WTC11 (cell line): ENCODE measurements around the gene TMC1. TPM values are rescaled to one million over a fixed set of nuclear protein-coding genes. Genes with fewer than 3 reads are reported as not detected.

Experiments used
- ATAC-seq: fragments of 200-7000 bp; cut with Tn5 transposase; 2 replicates; pipeline ENCODE4 v1.10.0; 2021; ENCODE audit warnings: mild to moderate bottlenecking, moderate library complexity
- CTCF ChIA-PET: fragments of 300-600 bp; sonication (Branson Sonifier 250); formaldehyde crosslinking; loops from one replicate; lab custom pipeline; 2021; ENCODE audit warnings: antibody characterized with exemption; lab: Charles Lee
- POLR2A ChIA-PET: fragments of 350-600 bp; sonication (Branson Sonifier 250); formaldehyde crosslinking; loops from one replicate; lab custom pipeline; 2021; ENCODE audit warnings: antibody characterized with exemption; lab: Charles Lee
- DNase-seq: peaks from one replicate; pipeline ENCODE4 v3.0.0; 2021; ENCODE audit warnings: low spot score
- H3K27ac Mint-ChIP-seq: 2 replicates; pipeline ENCODE4 v1.8.0; 2021; ENCODE audit warnings: mixed read lengths
- H3K27me3 Mint-ChIP-seq: 2 replicates; pipeline ENCODE4 v1.8.0; 2021; ENCODE audit warnings: low read depth, mild to moderate bottlenecking, moderate library complexity, mixed read lengths
- H3K36me3 Mint-ChIP-seq: 2 replicates; pipeline ENCODE4 v1.8.0; 2021; ENCODE audit warnings: mixed read lengths
- H3K4me1 Mint-ChIP-seq: 2 replicates; pipeline ENCODE4 v1.8.0; 2022; ENCODE audit warnings: mixed read lengths
- H3K4me3 Mint-ChIP-seq: 2 replicates; pipeline ENCODE4 v1.8.0; 2021; ENCODE audit warnings: mild to moderate bottlenecking, moderate library complexity, mixed read lengths
- H3K9me3 Mint-ChIP-seq: 2 replicates; pipeline ENCODE4 v1.8.0; 2021; ENCODE audit warnings: mixed read lengths
- ARID4B ChIP-seq: sonication (generic); formaldehyde crosslinking; IDR thresholded peaks from 2 replicates; pipeline ENCODE4 v1.8.0; 2023; ENCODE audit warnings: missing genetic modification reagents, mild to moderate bottlenecking, borderline replicate concordance
- ATF2 ChIP-seq: sonication (generic); formaldehyde crosslinking; IDR thresholded peaks from 2 replicates; pipeline ENCODE4 v1.8.1; 2022; ENCODE audit warnings: low read depth, missing genetic modification reagents, borderline replicate concordance
- ATF6 ChIP-seq: sonication (generic); formaldehyde crosslinking; IDR thresholded peaks from 2 replicates; pipeline ENCODE4 v1.8.1; 2023; ENCODE audit warnings: mild to moderate bottlenecking, missing genetic modification reagents
- CREM ChIP-seq: sonication (generic); formaldehyde crosslinking; IDR thresholded peaks from 2 replicates; pipeline ENCODE4 v1.8.1; 2022; ENCODE audit warnings: mild to moderate bottlenecking, missing genetic modification reagents, moderate library complexity
- EMX1 ChIP-seq: fragments of 250-450 bp; sonication (Bioruptor Pico); IDR thresholded peaks from 2 replicates; pipeline ENCODE4 v1.8.0; 2021; ENCODE audit warnings: mild to moderate bottlenecking
- ESRRA ChIP-seq: sonication (generic); formaldehyde crosslinking; IDR thresholded peaks from 2 replicates; pipeline ENCODE4 v1.8.1; 2022; ENCODE audit warnings: mild to moderate bottlenecking, missing genetic modification reagents, borderline replicate concordance
- FOXJ3 ChIP-seq: sonication (generic); formaldehyde crosslinking; IDR thresholded peaks from 2 replicates; pipeline ENCODE4 v1.9.0; 2021; ENCODE audit warnings: missing genetic modification reagents, mild to moderate bottlenecking, borderline replicate concordance
- HMGA2 ChIP-seq: fragments of 250-450 bp; sonication (Bioruptor Pico); IDR thresholded peaks from 2 replicates; pipeline ENCODE4 v1.4.0; 2021; ENCODE audit warnings: mild to moderate bottlenecking, moderate library complexity
- IRF2 ChIP-seq: sonication (generic); formaldehyde crosslinking; IDR thresholded peaks from 2 replicates; pipeline ENCODE4 v1.8.0; 2022; ENCODE audit warnings: low read depth, missing genetic modification reagents, borderline replicate concordance
- JAZF1 ChIP-seq: fragments of 250-450 bp; sonication (Bioruptor Pico); IDR thresholded peaks from 2 replicates; pipeline ENCODE4 v1.9.0; 2021; ENCODE audit warnings: moderate library complexity, mild to moderate bottlenecking, inconsistent platforms
- KAT7 ChIP-seq: sonication (generic); formaldehyde crosslinking; IDR thresholded peaks from 2 replicates; pipeline ENCODE4 v1.8.1; 2023; ENCODE audit warnings: missing genetic modification reagents, mild to moderate bottlenecking, borderline replicate concordance
- NFE2L1 ChIP-seq: sonication (generic); formaldehyde crosslinking; IDR thresholded peaks from 2 replicates; pipeline ENCODE4 v1.8.1; 2023; ENCODE audit warnings: missing genetic modification reagents
- PRRX2 ChIP-seq: fragments of 250-450 bp; sonication (Bioruptor Pico); IDR thresholded peaks from 2 replicates; pipeline ENCODE4 v1.8.0; 2021; ENCODE audit warnings: mild to moderate bottlenecking
- RORB ChIP-seq: fragments of 250-450 bp; sonication (Bioruptor Pico); IDR thresholded peaks from 2 replicates; pipeline ENCODE4 v1.9.0; 2021; ENCODE audit warnings: mild to moderate bottlenecking
- SMAD3 ChIP-seq: sonication (generic); formaldehyde crosslinking; IDR thresholded peaks from 2 replicates; pipeline ENCODE4 v1.8.0; 2022; ENCODE audit warnings: missing genetic modification reagents, mild to moderate bottlenecking, borderline replicate concordance
- SMAD4 ChIP-seq: sonication (generic); formaldehyde crosslinking; IDR thresholded peaks from 2 replicates; pipeline ENCODE4 v1.8.0; 2022; ENCODE audit warnings: mild to moderate bottlenecking, missing genetic modification reagents
- TCF7 ChIP-seq: sonication (generic); formaldehyde crosslinking; IDR thresholded peaks from 2 replicates; pipeline ENCODE4 v1.8.0; 2022; ENCODE audit warnings: mild to moderate bottlenecking, low read depth, missing genetic modification reagents, moderate library complexity
- ZNF512 ChIP-seq: sonication (generic); formaldehyde crosslinking; IDR thresholded peaks from 2 replicates; pipeline ENCODE4 v1.8.1; 2022; ENCODE audit warnings: missing genetic modification reagents, borderline replicate concordance
- ZSCAN18 ChIP-seq: fragments of 250-450 bp; sonication (Bioruptor Pico); IDR thresholded peaks from 2 replicates; pipeline ENCODE4 v2.1.2; 2022; ENCODE audit warnings: mild to moderate bottlenecking, moderate library complexity
- total RNA-seq: library from RNA; stranded (reverse); gene quantifications from 3 replicates; pipeline ENCODE4 v1.2.3, GENCODE V29; 2021

Gene TMC1
- total RNA-seq, 1 experiment from 2014 or later, result 0.31 TPM

GRCh38 chr9:72817413-72817812 lies 296.0 kb downstream of the TMC1 start:
- no peak overlapping the region for H3K4me3 Mint-ChIP-seq
- TF ChIP-seq ARID4B (no peak), FOXJ3 (CRISPR knock-in tag) (no peak), JAZF1 (CRISPR knock-in tag) (no peak), ESRRA (no peak), SMAD3 (CRISPR knock-in tag) (no peak), PRRX2 (CRISPR knock-in tag) (no peak), IRF2 (CRISPR knock-in tag) (no peak), NFE2L1 (CRISPR knock-in tag) (no peak), TCF7 (CRISPR knock-in tag) (no peak)
- no peaks in the 10 kb centered on the region for H3K36me3 Mint-ChIP-seq
- CTCF ChIA-PET, result interaction anchor here (2.0 kb wide), 1 partner anchor 9 kb away, joined by 8 read pairs; no protein-coding TSS in a partner anchor
- no peak for ATAC-seq
- H3K9me3 Mint-ChIP-seq, result no peaks in the 10 kb centered on the region
- no peak overlapping the region for H3K27ac Mint-ChIP-seq
- H3K27me3 Mint-ChIP-seq, result no peaks in the 10 kb centered on the region
- POLR2A ChIA-PET, result no interaction called here
- peaks cover 4% of the 10 kb centered on the region; the same call in 1 of the 2 replicates for H3K4me1 Mint-ChIP-seq
- DNase-seq, result no peak

GRCh38 chr9:72818385-72818784 lies 297.0 kb downstream of the TMC1 start:
- ChIA-PET CTCF (interaction anchor here (2.0 kb wide), 1 partner anchor 10 kb away, joined by 8 read pairs; no protein-coding TSS in a partner anchor), POLR2A (no interaction called here)
- Mint-ChIP-seq H3K4me3 (no peak overlapping the region), H3K27me3 (no peaks in the 10 kb centered on the region), H3K36me3 (no peaks in the 10 kb centered on the region), H3K9me3 (no peaks in the 10 kb centered on the region), H3K4me1 (peaks cover 4% of the 10 kb centered on the region; the same call in 1 of the 2 replicates), H3K27ac (no peak overlapping the region)
- no peak for TF ChIP-seq RORB (CRISPR knock-in tag)
- TF ChIP-seq ATF2 (CRISPR knock-in tag), result no peak
- no peak for TF ChIP-seq SMAD4 (CRISPR knock-in tag)
- no peak for TF ChIP-seq HMGA2 (CRISPR knock-in tag)
- TF ChIP-seq KAT7 (CRISPR knock-in tag), result no peak
- no peak for TF ChIP-seq EMX1
- ATAC-seq (no peak), DNase-seq (no peak)

GRCh38 chr9:72823971-72824370 lies 302.6 kb downstream of the TMC1 start:
- Mint-ChIP-seq H3K4me3 (no peak overlapping the region), H3K36me3 (no peaks in the 10 kb centered on the region), H3K4me1 (peaks cover 12% of the 10 kb centered on the region; the same call in 1 of the 2 replicates), H3K27me3 (no peaks in the 10 kb centered on the region), H3K27ac (no peak overlapping the region), H3K9me3 (no peaks in the 10 kb centered on the region)
- ATAC-seq (no peak), DNase-seq (no peak)
- CTCF ChIA-PET, result interaction anchor here (0.7 to 1.4 kb wide), 2 partner anchors 20 to 543 kb away, joined by 3 read pairs; no protein-coding TSS in a partner anchor
- POLR2A ChIA-PET, result interaction anchor here (0.6 kb wide), 1 partner anchor 197 kb away, joined by 4 read pairs; no protein-coding TSS in a partner anchor
- no peak for TF ChIP-seq ATF6
- no peak for TF ChIP-seq EMX1
- TF ChIP-seq SMAD3 (CRISPR knock-in tag), result no peak
- TF ChIP-seq IRF2 (CRISPR knock-in tag), result no peak
- no peak for TF ChIP-seq ATF2 (CRISPR knock-in tag)
- TF ChIP-seq ZSCAN18 (CRISPR knock-in tag), result no peak
- TF ChIP-seq TCF7 (CRISPR knock-in tag), result no peak
- TF ChIP-seq CREM, result no peak
- no peak for TF ChIP-seq ZNF512 (CRISPR knock-in tag)
- no peak for TF ChIP-seq ESRRA
